Sigmoid colon (tissue), 4 donors: ENCODE results near the gene C14orf93.
A peak's percentile ranks its signal among the peaks of the same experiment; 100 is the strongest.

Experiments used
- CTCF ChIP-seq, 4 experiments: fragments of 450-650 bp in 3 of 4; fragments of 200-600 bp in 1 of 4; IDR thresholded peaks; one replicate each; pipeline ENCODE4 v1.5.1; 2016 to 2019; ENCODE audit warnings: antibody characterized with exemption in 4 of 4, mild to moderate bottlenecking in 3 of 4, moderate library complexity in 2 of 4
- EP300 ChIP-seq, 4 donors: sonication (generic); formaldehyde crosslinking; IDR thresholded peaks; one replicate each; pipeline ENCODE4 v1.6.1; 2017; ENCODE audit warnings: antibody characterized with exemption in 4 of 4

DNA sequence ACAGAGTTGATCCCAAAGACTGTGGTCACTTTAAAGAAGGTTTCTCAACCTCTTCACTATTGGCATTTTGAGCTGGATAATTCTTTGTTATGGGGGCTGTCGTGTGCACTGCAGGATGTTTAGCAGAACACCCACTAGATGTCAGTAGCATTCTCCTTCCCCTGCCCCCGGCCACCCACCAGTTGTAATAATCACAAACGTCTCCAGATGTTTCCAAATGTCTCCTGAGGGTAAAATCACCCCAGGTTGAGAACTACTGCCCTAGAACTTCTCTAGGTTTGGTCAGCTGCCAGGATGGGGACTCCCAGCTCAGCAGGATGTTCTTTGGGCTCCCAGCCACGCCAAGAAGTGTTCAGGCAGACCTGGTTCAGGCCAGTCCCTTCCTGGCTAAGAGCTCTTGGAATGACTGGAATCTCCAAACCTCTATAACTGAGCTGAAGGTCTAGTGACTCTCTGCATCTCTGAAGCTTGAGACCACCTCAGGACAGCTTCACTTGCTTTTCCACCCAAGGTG is 15.1 kb downstream of the C14orf93 start:
- TF ChIP-seq EP300 (IDR thresholded peaks at IDR 0.05) (no peak), CTCF (IDR thresholded peaks at IDR 0.05) (peak in 2 of 4 experiments; percentile 21 to 31)
